Activated effector memory CD4-positive, alpha-beta T cell treated with Interleukin-2 at 50 U/mL for 16 hours (primary cell): Measurements from ENCODE around the gene OR4B1.

Source experiments
- DNase-seq: peaks from one replicate; pipeline ENCODE4 v3.0.0-alpha.2; 2020

OR4B1 gene

DNA sequence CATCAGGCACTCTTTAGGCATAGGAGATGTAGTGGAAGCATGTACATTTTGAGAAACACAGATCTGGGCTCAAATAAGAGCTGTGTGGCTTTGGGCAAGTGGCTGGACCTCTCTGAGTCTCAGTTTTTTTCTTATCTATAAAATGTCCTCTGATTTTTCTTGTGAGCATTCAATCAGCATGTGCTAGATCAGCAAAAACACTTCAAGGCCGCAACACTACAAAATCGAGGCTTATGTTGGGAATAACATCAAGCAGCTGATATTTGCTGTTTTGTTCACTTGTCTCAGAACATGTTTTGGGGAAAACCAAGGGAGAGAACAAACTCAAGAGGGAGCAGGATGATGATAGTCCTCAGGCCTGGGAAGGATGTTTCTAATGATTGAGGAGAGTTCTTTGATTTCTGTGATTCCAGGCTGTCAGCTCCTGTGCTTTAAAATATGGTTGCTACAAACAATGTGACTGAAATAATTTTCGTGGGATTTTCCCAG, 46.9 kb downstream of the OR4B1 start, which contains the start of gene OR4X1:
OR4X1 (plus strand) TSS at position 439 of the 489 bp plus-strand sequence; CDS start at position 439, 0 bp downstream.
- DNase-seq: no peak
